Spinal cord (tissue), 10 donors: Measurements from ENCODE around the gene TEX26. TPM values are rescaled to one million over a fixed set of nuclear protein-coding genes. Genes with fewer than 3 reads are reported as not detected.
A peak's percentile ranks its signal among the peaks of the same experiment; 100 is the strongest.

ENCODE experiments used
- DNase-seq, 6 donors: peaks; one replicate each; pipeline versions ENCODE4 v3.0.0 to v3.0.0-alpha.2; 2013 to 2015; ENCODE audit warnings: low spot score in 6 of 6, low read depth in 4 of 6
- H3K27ac ChIP-seq: one replicate; pipeline ENCODE4 v1.5.1; 2013; ENCODE audit warnings: low read depth, low read length, control low read depth
- H3K27me3 ChIP-seq: one replicate; pipeline ENCODE4 v1.6.1; 2013; ENCODE audit warnings: low read length; ENCODE audit not compliant: control insufficient read depth, insufficient read depth
- H3K36me3 ChIP-seq: one replicate; pipeline ENCODE4 v1.6.1; 2013; ENCODE audit warnings: low read length; ENCODE audit not compliant: control insufficient read depth, insufficient read depth
- H3K4me1 ChIP-seq: one replicate; pipeline ENCODE4 v1.6.1; 2013; ENCODE audit warnings: low read length; ENCODE audit not compliant: control insufficient read depth, insufficient read depth
- H3K4me3 ChIP-seq: one replicate; pipeline ENCODE4 v1.5.1; 2013; ENCODE audit warnings: low read depth, low read length, control low read depth
- H3K9me3 ChIP-seq: one replicate; pipeline ENCODE4 v1.6.1; 2013; ENCODE audit warnings: low read length; ENCODE audit not compliant: control insufficient read depth, insufficient read depth
- WGBS: methylation state at CpG from one replicate; pipeline ENCODE4 v1.1.5; 2013; ENCODE audit warnings: missing lambda C conversion rate; ENCODE audit not compliant: insufficient coverage; 5-methylcytosine and 5-hydroxymethylcytosine counted together
- polyA plus RNA-seq, 2 donors: library from polyadenylated mRNA; unstranded; fragments of 120-200 nt; gene quantifications; one replicate each; pipeline ENCODE4 v1.2.1, GENCODE V29; 2013; ENCODE audit not compliant: insufficient read length in 2 of 2
- total RNA-seq, 2 donors: library from RNA; depleted of rRNA in 1 of 2; stranded (reverse); fragments of 120-200 nt in 1 of 2; fragments of >200 nt in 1 of 2; gene quantifications; one replicate each; pipeline versions ENCODE4 v1.2.3 to v1.2.4, GENCODE V29; 2013 to 2014
- donor health status: healthy.

The TEX26 gene
- total and polyA plus RNA-seq, 4 donors: 1.9 to 4.0 (median 2.4) TPM

DNA sequence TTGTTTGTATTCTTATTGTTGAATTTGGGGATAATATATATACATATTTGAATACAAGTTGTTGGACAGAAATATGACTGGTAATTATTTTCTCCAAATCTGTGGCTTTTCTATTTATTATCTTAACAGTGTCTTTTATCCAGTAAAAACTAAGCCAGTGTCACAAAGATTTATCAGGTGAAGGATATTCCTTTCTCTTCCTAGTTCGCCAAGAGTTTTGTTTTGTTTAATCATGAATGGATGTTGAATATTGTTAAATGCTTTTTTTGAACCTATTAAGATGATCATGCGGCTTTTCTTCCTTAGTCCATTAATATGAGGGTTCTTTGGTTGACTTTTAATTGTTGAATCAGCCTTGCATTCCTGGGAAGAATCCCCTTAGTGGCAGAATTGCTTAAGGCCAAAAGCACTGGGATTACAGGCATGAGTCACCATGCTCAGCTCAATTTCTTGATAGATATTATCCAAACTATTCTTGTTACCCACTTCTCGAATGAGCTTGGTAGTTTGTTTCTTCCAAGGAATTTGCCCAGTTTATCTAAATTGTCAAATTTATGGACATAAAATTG, 53.3 kb downstream of the TEX26 start:
- no peak for DNase-seq
- no peaks in the 10 kb centered on the region for H3K27me3 ChIP-seq
- H3K36me3 ChIP-seq: no peaks in the 10 kb centered on the region
- no peaks in the 10 kb centered on the region for H3K9me3 ChIP-seq
- no CpG with 5 or more reads among the region's 3 CpGs for WGBS
- no peak overlapping the region for H3K27ac ChIP-seq
- no peaks in the 10 kb centered on the region for H3K4me1 ChIP-seq
- H3K4me3 ChIP-seq: no peak overlapping the region

DNA sequence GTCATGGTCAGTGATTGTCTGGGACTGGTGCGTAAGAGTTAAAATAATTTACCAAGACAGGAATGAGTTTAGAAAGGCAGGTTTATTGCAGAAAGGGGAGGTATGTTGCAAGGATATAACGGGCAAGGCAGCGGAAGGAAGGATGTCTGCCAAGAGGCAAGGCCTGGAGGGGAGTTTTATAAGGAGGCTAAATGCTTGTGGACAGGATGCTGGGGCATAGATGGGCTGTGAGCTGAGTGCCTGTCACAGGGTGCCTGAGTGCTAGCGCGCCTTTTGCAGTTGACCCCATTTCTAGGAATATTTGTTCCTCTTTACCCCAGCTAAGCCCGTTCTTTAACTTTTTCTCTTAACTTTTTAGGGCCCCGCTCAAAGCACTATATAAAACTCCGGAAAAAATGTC, 58.7 kb downstream of the TEX26 start:
- no peak overlapping the region for H3K4me3 ChIP-seq
- H3K27me3 ChIP-seq: no peaks in the 10 kb centered on the region
- no peaks in the 10 kb centered on the region for H3K36me3 ChIP-seq
- no peaks in the 10 kb centered on the region for H3K4me1 ChIP-seq
- H3K27ac ChIP-seq: no peak overlapping the region
- H3K9me3 ChIP-seq: no peaks in the 10 kb centered on the region
- WGBS: 90% methylated on average over 7 of the region's 8 CpGs
- no peak for DNase-seq

DNA sequence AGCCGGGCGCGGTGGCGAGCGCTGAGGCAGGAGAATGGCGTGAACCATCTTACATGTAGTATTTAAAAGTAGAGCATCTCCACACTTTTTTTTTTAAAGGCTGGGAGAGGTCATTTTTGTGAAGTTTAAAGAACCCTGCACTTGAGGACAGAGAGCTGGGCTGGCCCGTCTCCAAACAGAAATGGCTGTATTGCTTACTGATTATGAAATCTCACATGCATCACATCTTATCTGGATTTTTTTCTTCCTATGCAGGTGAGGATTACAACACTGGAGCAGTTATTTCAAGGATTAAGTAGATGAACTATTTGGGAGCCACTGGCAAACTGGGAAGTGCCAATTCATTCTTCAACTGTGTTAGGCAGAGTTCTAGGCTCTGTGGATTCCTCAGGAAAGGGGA, 59.5 kb downstream of the TEX26 start:
- H3K27ac ChIP-seq: no peak overlapping the region
- no peak for DNase-seq
- no peaks in the 10 kb centered on the region for H3K9me3 ChIP-seq
- no peaks in the 10 kb centered on the region for H3K27me3 ChIP-seq
- no CpG with 5 or more reads among the region's 7 CpGs for WGBS
- no peak overlapping the region for H3K4me3 ChIP-seq
- no peaks in the 10 kb centered on the region for H3K4me1 ChIP-seq
- no peaks in the 10 kb centered on the region for H3K36me3 ChIP-seq

DNA sequence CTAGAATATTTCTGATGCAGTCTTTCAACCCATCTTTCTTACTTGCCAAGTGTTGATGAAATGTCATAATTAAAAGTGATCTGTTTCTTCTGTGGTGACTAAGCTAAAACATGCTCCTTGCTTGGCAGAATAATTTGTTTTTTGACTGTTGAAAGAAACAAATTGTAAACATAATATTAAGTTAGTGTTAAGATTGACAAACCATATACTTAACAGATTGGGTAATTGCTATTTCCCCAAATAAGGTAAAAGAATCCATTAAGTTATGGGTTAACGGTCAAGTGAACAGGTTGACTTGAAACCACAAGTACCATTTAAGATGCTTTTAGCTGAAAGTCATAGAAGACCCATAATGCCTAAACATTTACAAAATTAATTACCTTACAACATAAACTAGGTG, 62.9 kb downstream of the TEX26 start:
- H3K4me3 ChIP-seq: no peak overlapping the region
- no CpG with 5 or more reads among the region's 1 CpG for WGBS
- no peaks in the 10 kb centered on the region for H3K36me3 ChIP-seq
- peaks cover 22% of the 10 kb centered on the region for H3K4me1 ChIP-seq
- H3K27me3 ChIP-seq: no peaks in the 10 kb centered on the region
- DNase-seq: no peak
- H3K9me3 ChIP-seq: no peaks in the 10 kb centered on the region
- no peak overlapping the region for H3K27ac ChIP-seq

DNA sequence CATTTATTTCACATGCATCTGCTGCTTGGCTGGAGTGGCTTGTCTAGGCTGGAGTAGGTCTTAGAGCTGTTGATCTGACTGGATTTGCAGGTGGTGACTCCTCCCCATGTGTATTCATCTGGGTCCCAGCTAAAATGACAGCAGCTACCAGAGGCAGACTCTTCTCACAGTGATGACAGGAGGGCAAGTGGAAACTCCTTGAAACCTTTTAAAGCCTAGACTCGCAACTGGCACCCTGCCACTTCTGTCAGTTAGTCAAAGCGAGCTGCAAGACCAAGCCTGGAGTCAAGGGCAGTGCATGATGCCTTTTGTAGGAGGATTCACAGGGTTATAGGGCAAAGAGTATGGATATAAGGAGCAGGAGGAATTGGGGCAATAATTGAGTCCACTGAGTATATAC, 65.2 kb downstream of the TEX26 start:
- Histone ChIP-seq H3K36me3 (no peaks in the 10 kb centered on the region), H3K4me1 (peaks cover 22% of the 10 kb centered on the region), H3K27ac (peak overlapping the region; percentile 75), H3K9me3 (no peaks in the 10 kb centered on the region), H3K4me3 (no peak overlapping the region), H3K27me3 (no peaks in the 10 kb centered on the region)
- 15% methylated on average over 2 of the region's 2 CpGs for WGBS
- DNase-seq: peak in 2 of 6 donors; percentile 70 to 71

DNA sequence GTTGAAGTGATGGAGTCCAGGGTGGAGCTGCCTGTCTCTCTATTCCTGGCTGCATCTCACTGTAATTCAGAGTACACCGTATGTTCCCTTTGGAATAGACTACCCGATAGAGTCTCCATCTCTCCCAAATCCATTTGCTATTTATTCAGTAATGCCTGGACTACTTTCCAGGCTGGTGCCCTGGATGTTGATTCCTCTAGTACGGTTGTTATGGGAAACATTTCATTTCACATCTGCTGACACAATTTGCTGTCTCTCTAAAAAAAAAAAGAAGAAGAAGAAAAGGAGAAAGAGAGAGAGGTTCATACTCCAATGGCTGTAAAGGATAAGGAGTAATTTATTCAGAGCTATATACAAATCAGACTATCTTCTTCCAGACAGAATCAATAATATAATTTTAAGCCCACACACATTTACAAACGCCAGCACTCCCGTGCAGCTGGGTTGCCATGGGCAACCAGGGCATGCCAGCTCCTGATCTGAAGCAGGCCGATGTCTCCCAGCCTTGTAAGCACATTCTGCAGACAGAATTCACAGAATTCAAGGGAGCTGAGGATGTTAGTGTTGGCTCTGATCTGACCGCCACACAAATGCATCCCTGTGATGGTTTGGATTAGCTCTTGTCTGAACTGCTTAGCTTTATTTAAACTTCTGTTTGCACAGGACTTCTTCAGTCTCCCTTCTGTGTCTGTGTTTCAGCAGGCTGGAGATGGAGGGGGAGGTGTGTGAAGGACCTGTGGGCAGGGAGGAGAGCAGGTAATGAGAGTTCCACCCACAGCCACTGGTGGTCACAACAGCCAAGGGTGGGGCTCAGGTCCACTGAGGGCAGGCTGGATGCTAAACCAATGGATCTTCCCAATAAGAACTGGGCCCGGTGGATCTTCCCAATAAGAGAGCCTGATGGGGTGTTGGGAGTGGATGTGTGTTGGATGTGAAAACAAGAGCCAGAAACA, 66.0 kb downstream of the TEX26 start:
- 43% methylated on average over 3 of the region's 8 CpGs for WGBS
- peak; percentile 61 to 96 (median 74) for DNase-seq
- peaks cover 22% of the 10 kb centered on the region for H3K4me1 ChIP-seq
- no peak overlapping the region for H3K4me3 ChIP-seq
- no peaks in the 10 kb centered on the region for H3K27me3 ChIP-seq
- H3K9me3 ChIP-seq: no peaks in the 10 kb centered on the region
- peak overlapping the region; percentile 75 for H3K27ac ChIP-seq
- no peaks in the 10 kb centered on the region for H3K36me3 ChIP-seq

DNA sequence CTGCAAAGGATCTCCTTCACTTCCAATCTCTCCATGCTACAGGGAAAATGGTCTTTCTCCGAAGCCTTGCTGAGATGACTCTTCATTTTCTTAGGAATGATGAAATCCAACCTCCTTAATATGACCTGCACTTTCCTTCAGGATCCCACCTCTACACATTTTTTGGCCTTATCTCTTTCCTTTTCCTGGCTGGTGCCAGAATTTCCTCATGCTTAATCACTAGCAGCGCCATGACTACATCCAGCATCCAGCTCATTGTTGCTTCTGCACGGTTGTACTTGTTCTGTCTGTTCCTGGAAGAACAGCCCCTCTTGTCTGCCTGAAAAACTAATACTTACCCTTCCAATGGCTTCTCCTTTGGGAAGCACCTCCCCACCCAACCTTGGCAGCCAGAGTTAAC, 68.4 kb downstream of the TEX26 start:
- H3K27me3 ChIP-seq: no peaks in the 10 kb centered on the region
- no peaks in the 10 kb centered on the region for H3K36me3 ChIP-seq
- no peaks in the 10 kb centered on the region for H3K9me3 ChIP-seq
- no peak overlapping the region for H3K27ac ChIP-seq
- DNase-seq: no peak
- WGBS: 71% methylated on average over 3 of the region's 3 CpGs
- no peak overlapping the region for H3K4me3 ChIP-seq
- peaks cover 22% of the 10 kb centered on the region for H3K4me1 ChIP-seq

DNA sequence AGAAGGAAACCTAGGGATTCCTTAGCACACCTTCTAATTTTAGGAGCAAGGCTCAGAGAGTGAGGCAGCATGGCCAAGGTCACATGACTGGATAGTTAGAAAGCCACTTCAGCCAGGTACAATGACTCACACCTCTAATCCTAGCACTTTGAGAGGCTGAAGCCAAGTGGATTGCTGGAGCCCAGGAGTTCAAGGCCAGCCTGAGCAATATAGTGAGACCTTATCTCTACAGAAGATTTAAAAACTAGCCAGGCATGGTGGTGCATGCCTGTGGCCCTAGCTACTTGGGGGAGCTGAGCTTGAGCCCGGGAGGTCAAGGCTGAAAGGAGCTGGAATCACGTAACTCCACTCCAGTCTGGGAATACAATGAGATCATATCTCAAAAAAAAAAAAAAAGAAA, 69.2 kb downstream of the TEX26 start:
- DNase-seq: no peak
- no peaks in the 10 kb centered on the region for H3K27me3 ChIP-seq
- H3K4me3 ChIP-seq: no peak overlapping the region
- no CpG with 5 or more reads among the region's 2 CpGs for WGBS
- H3K9me3 ChIP-seq: no peaks in the 10 kb centered on the region
- no peaks in the 10 kb centered on the region for H3K36me3 ChIP-seq
- peak overlapping the region; percentile 33 for H3K27ac ChIP-seq
- peaks cover 22% of the 10 kb centered on the region for H3K4me1 ChIP-seq

DNA sequence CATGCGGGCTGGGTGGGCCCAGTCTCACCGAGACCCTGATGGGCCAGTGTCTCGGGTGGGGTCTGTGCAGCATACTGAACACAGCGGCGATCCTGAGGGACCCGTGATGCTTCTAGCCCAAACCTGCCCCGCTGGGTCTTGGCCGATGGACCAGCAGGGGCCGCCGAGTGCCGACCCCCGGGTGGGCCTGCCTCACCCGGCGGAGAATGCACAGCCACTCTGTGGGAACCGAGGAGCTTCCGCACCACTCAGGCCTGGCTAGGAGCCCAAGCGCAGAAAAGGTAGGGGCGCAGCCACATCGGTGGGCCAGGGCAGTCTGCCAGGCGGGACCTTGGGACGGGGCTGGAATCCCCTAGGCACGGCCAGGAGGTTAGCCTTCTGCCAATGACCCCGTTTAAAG, 72.6 kb downstream of the TEX26 start:
- H3K27me3 ChIP-seq: no peaks in the 10 kb centered on the region
- H3K36me3 ChIP-seq: no peaks in the 10 kb centered on the region
- H3K4me3 ChIP-seq: no peak overlapping the region
- no peaks in the 10 kb centered on the region for H3K9me3 ChIP-seq
- no peak overlapping the region for H3K27ac ChIP-seq
- peaks cover 4% of the 10 kb centered on the region for H3K4me1 ChIP-seq
- 92% methylated on average over 23 of the region's 23 CpGs for WGBS
- no peak for DNase-seq

DNA sequence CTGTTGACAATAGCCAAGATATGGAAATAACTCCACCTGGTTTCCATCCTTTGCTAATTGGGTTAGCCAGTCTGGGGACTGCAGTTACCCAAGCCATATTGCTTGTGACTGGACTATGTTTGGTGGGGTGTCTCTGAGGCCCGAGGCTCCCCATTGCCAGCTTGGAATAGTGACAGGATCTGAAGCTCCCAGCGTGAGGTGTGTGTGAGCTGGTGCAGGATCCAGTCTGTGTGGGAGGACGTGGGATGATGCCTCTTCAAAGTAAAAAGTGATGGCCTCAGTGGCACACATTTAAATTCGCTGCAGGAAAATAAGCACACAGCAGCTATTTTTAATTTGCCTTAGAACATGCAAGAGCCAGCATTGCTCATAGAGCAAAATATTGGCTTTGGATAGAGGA, 75.0 kb downstream of the TEX26 start:
- H3K27me3 ChIP-seq: no peaks in the 10 kb centered on the region
- no peaks in the 10 kb centered on the region for H3K36me3 ChIP-seq
- H3K27ac ChIP-seq: peak overlapping the region; percentile 13
- peaks cover 10% of the 10 kb centered on the region for H3K4me1 ChIP-seq
- no peaks in the 10 kb centered on the region for H3K9me3 ChIP-seq
- 79% methylated on average over 2 of the region's 4 CpGs for WGBS
- DNase-seq: peak in 1 of 6 donors; percentile 54
- no peak overlapping the region for H3K4me3 ChIP-seq
